ENCODE data around the gene PLEKHN1.

GRCh38 chr1:991895-992294 lies 25.6 kb downstream of the PLEKHN1 start:
- TF ChIP-seq EZH2 (IDR thresholded peaks at IDR 0.05; ENCODE audit: insufficient read depth, poor library complexity, severe bottlenecking) (no peak), EZH2phosphoT487 (IDR thresholded peaks at IDR 0.05; ENCODE audit: insufficient read depth, low read depth) (no peak)
